Endothelial cell of umbilical vein (primary cell): ENCODE results near the gene C2CD4D. TPM values are rescaled to one million over a fixed set of nuclear protein-coding genes. Genes with fewer than 3 reads are reported as not detected.

Source experiments
- BruUV-seq: library from RNA; stranded (reverse); fragments of 400-500 nt; replicated peaks from 2 replicates; lab custom pipeline; 2021; lab: Mats Ljungman, UMichigan
- CTCF ChIA-PET: fragments of 300-600, 350-600 bp; sonication (Branson Sonifier 250); formaldehyde crosslinking; loops from one replicate; lab custom pipeline; 2021; ENCODE audit warnings: antibody characterized with exemption, inconsistent platforms; lab: Charles Lee
- POLR2A ChIA-PET: fragments of 300-600, 350-600 bp; sonication (Branson Sonifier 250); formaldehyde crosslinking; loops from one replicate; lab custom pipeline; 2021; ENCODE audit warnings: antibody characterized with exemption, inconsistent platforms; lab: Charles Lee
- DNase-seq: peaks from one replicate; pipeline ENCODE4 v3.0.0-alpha.2; 2011; ENCODE audit warnings: low read depth, low spot score
- FAIRE-seq: peaks from 2 replicates; lab custom pipeline; 2011; peaks lifted over from hg19 to GRCh38; lab: Jason Lieb, UNC
- H2AFZ ChIP-seq: 2 replicates; pipeline ENCODE4 v1.6.0; 2012; ENCODE audit warnings: low read depth, low read length, control low read depth, inconsistent platforms
- H3K27ac ChIP-seq: 2 replicates; pipeline ENCODE4 v1.5.1; 2011; ENCODE audit warnings: low read depth, mild to moderate bottlenecking, control low read depth, low read length, moderate library complexity; ENCODE audit not compliant: insufficient read depth
- H3K27me3 ChIP-seq, 2 experiments: 2 replicates each; pipeline versions ENCODE4 v1.6.0 to v1.6.1; 2011; ENCODE audit warnings: low read length in 2 of 2, mixed read lengths in 1 of 2; ENCODE audit not compliant: control insufficient read depth in 2 of 2, insufficient read depth in 2 of 2
- H3K36me3 ChIP-seq, 2 experiments: 2 replicates in 1 of 2; 3 replicates in 1 of 2; pipeline ENCODE4 v1.5.1; 2011; ENCODE audit warnings: low read length in 2 of 2, mild to moderate bottlenecking in 1 of 2, moderate library complexity in 1 of 2; ENCODE audit not compliant: control insufficient read depth in 2 of 2, insufficient read depth in 2 of 2; ENCODE audit errors: extremely low read depth in 1 of 2
- H3K4me1 ChIP-seq: 3 replicates; pipeline ENCODE4 v1.5.1; 2011; ENCODE audit warnings: mild to moderate bottlenecking, low read length; ENCODE audit not compliant: control insufficient read depth, insufficient read depth; ENCODE audit errors: extremely low read depth
- H3K4me2 ChIP-seq: 2 replicates; pipeline ENCODE4 v1.6.1; 2011; ENCODE audit warnings: low read length, control low read depth, mixed read lengths; ENCODE audit not compliant: insufficient read depth
- H3K4me3 ChIP-seq, 3 experiments: fragments of 200-600 bp in 1 of 3; sonication (generic), shearing (Covaris generic) in 1 of 3; replicated peaks in 1 of 3; 2 replicates each; pipeline ENCODE4 v1.5.1; 2011 to 2016; ENCODE audit warnings: control low read depth in 3 of 3, low read length in 3 of 3, mild to moderate bottlenecking in 2 of 3, inconsistent platforms in 1 of 3, low read depth in 1 of 3, moderate library complexity in 1 of 3; ENCODE audit not compliant: insufficient read depth in 1 of 3
- H3K79me2 ChIP-seq: 2 replicates; pipeline ENCODE4 v1.6.0; 2012; ENCODE audit warnings: low read length, inconsistent platforms; ENCODE audit not compliant: control insufficient read depth, insufficient read depth
- H3K9ac ChIP-seq: replicated peaks from 2 replicates; pipeline ENCODE3; 2011; ENCODE audit warnings: low read length, control low read depth; ENCODE audit not compliant: insufficient read depth; ENCODE audit errors: extremely low read depth
- H3K9me1 ChIP-seq: replicated peaks from 3 replicates; pipeline ENCODE4 v1.6.0; 2011; ENCODE audit warnings: mild to moderate bottlenecking, low read length; ENCODE audit not compliant: control insufficient read depth, insufficient read depth; ENCODE audit errors: extremely low read depth
- H3K9me3 ChIP-seq: replicated peaks from 2 replicates; pipeline ENCODE4 v1.5.1; 2012; ENCODE audit warnings: low read length, inconsistent platforms; ENCODE audit not compliant: control insufficient read depth, insufficient read depth
- H4K20me1 ChIP-seq: replicated peaks from 2 replicates; pipeline ENCODE3; 2011; ENCODE audit warnings: mild to moderate bottlenecking, low read length; ENCODE audit not compliant: control insufficient read depth, insufficient read depth; ENCODE audit errors: extremely low read depth
- EZH2 ChIP-seq: IDR thresholded peaks from 2 replicates; pipeline ENCODE4 v1.6.1; 2012; ENCODE audit warnings: borderline replicate concordance, low read depth, mild to moderate bottlenecking, moderate library complexity, low read length, inconsistent platforms; ENCODE audit not compliant: severe bottlenecking
- FOS ChIP-seq: IDR thresholded peaks from 2 replicates; pipeline ENCODE4 v1.6.1; 2011; ENCODE audit warnings: mild to moderate bottlenecking, low read length, moderate library complexity, borderline replicate concordance; ENCODE audit not compliant: insufficient read depth
- GATA2 ChIP-seq: IDR thresholded peaks from 2 replicates; pipeline ENCODE4 v1.7.0; 2011; ENCODE audit warnings: low read depth, mild to moderate bottlenecking, moderate library complexity, mixed read lengths, low read length; ENCODE audit not compliant: insufficient read length, insufficient read depth
- JUN ChIP-seq: IDR thresholded peaks from 2 replicates; pipeline ENCODE4 v1.6.1; 2011; ENCODE audit warnings: borderline replicate concordance, low read depth; ENCODE audit not compliant: insufficient read length, insufficient read depth
- MYC ChIP-seq: IDR thresholded peaks from one replicate; pipeline ENCODE4 v1.6.1; 2011; ENCODE audit warnings: mild to moderate bottlenecking, low read depth, low read length
- POLR2A ChIP-seq: IDR thresholded peaks from 2 replicates; pipeline ENCODE4 v1.6.1; 2012; ENCODE audit warnings: low read depth, mild to moderate bottlenecking, control low read depth, low read length
- POLR2AphosphoS5 ChIP-seq: IDR thresholded peaks from 2 replicates; pipeline ENCODE4 v1.6.1; 2012; ENCODE audit warnings: low read depth, mild to moderate bottlenecking, control low read depth, low read length, moderate library complexity; ENCODE audit not compliant: insufficient read depth
- dilution Hi-C: fragments of 300-500 bp; cut with MboI; formaldehyde crosslinking; loops from one replicate; pipeline ENCODE4 v1.15.0; 2019; ENCODE audit warnings: low sequenced_read_pairs; ENCODE audit not compliant: extremely low pct_ligation_motif_present
- intact Hi-C: fragments of 100-400 bp; cut with micrococcal nuclease; formaldehyde crosslinking; loops from one replicate; pipeline ENCODE4 v1.10.0; 2022
- polyA plus RNA-seq, 4 experiments: library from polyadenylated mRNA; depleted of rRNA in 3 of 4; stranded (reverse) in 3 of 4; unstranded in 1 of 4; fragments of >200 nt; gene quantifications; 2 replicates each; pipeline versions ENCODE4 v1.2.1 to v1.2.3, GENCODE V29; 2011 to 2012; ENCODE audit warnings: missing spikeins in 1 of 4
- total RNA-seq: library from RNA; stranded (reverse); gene quantifications from 2 replicates; pipeline ENCODE4 v1.2.3, GENCODE V29; 2021
- TF ChIP-seq, protein P1 (sequence below), 2 donors: IDR thresholded peaks; 1 replicate in 1 of 2; 2 replicates in 1 of 2; pipeline ENCODE4 v1.5.1; 2011; ENCODE audit warnings: low read length in 2 of 2, mild to moderate bottlenecking in 2 of 2, moderate library complexity in 2 of 2, control low read depth in 1 of 2, inconsistent platforms in 1 of 2, low read depth in 1 of 2; ENCODE audit not compliant: insufficient read depth in 1 of 2; ENCODE audit errors: extremely low read depth in 1 of 2
- TF ChIP-seq, protein P2 (sequence below): IDR thresholded peaks from 2 replicates; pipeline ENCODE4 v1.6.1; 2011; ENCODE audit not compliant: insufficient read depth, insufficient read length

C2CD4D gene
- total and polyA plus RNA-seq, 2 donors (not counting 3 experiments of a cell fraction or from before 2014, with no cell fraction given): not detected

DNA sequence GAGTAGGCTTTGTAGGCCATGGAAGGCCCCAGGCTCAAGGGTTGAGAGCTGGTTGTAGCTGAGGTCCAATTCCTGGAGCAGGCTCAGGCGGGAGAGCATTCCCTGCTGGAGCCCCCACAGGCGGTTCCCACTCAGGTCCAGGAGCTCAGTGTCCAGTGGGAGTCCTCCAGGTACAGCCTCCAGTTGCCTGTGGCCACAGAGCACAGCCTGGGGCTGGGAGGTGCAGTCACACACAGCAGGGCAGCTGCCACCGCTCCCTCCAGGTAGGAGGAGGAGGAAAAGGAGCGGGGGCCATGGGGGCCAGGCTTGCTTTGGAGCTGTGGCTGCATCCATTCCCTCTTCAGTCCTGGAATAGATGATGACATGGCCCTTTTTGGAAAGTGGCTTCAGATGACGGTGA lies 37.2 kb downstream of the C2CD4D start:
- no peak overlapping the region for H3K9ac ChIP-seq
- TF ChIP-seq MYC (no peak), GATA2 (no peak), FOS (no peak), JUN (no peak), POLR2A (no peak), POLR2AphosphoS5 (no peak), EZH2 (no peak)
- TF ChIP-seq, protein P1, sequence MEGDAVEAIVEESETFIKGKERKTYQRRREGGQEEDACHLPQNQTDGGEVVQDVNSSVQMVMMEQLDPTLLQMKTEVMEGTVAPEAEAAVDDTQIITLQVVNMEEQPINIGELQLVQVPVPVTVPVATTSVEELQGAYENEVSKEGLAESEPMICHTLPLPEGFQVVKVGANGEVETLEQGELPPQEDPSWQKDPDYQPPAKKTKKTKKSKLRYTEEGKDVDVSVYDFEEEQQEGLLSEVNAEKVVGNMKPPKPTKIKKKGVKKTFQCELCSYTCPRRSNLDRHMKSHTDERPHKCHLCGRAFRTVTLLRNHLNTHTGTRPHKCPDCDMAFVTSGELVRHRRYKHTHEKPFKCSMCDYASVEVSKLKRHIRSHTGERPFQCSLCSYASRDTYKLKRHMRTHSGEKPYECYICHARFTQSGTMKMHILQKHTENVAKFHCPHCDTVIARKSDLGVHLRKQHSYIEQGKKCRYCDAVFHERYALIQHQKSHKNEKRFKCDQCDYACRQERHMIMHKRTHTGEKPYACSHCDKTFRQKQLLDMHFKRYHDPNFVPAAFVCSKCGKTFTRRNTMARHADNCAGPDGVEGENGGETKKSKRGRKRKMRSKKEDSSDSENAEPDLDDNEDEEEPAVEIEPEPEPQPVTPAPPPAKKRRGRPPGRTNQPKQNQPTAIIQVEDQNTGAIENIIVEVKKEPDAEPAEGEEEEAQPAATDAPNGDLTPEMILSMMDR (IDR thresholded peaks at IDR 0.05; ENCODE audit: extremely low read depth in 1 of 2, insufficient read depth in 1 of 2, low read depth in 1 of 2, low read length in 2 of 2): no peak
- TF ChIP-seq, protein P2, sequence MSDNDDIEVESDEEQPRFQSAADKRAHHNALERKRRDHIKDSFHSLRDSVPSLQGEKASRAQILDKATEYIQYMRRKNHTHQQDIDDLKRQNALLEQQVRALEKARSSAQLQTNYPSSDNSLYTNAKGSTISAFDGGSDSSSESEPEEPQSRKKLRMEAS: no peak
- CTCF ChIA-PET: interaction anchor here (0.6 to 2.6 kb wide), 6 partner anchors 9 to 109 kb away, joined by 3 to 7 read pairs (median 3); no protein-coding TSS in a partner anchor
- no peaks in the 10 kb centered on the region for H4K20me1 ChIP-seq
- no peaks in the 10 kb centered on the region for H3K36me3 ChIP-seq
- BruUV-seq: no TSS peak
- POLR2A ChIA-PET: no interaction called here
- FAIRE-seq (no peak), DNase-seq (no peak)
- H3K9me1 ChIP-seq: no peaks in the 10 kb centered on the region
- H2AFZ ChIP-seq: no peak overlapping the region
- H3K4me3 ChIP-seq: no peak overlapping the region
- no peak overlapping the region for H3K27ac ChIP-seq
- H3K79me2 ChIP-seq: no peaks in the 10 kb centered on the region
- dilution Hi-C loops: no loop called here
- H3K9me3 ChIP-seq: no peaks in the 10 kb centered on the region
- intact Hi-C loops: no loop called here
- peaks cover 10 to 17% of the 10 kb centered on the region in 2 experiments for H3K27me3 ChIP-seq
- no peaks in the 10 kb centered on the region for H3K4me1 ChIP-seq
- H3K4me2 ChIP-seq: no peak overlapping the region
